Measurements from ENCODE around the gene CEMP1. TPM values are rescaled to one million over a fixed set of nuclear protein-coding genes. Genes with fewer than 3 reads are reported as not detected.

Gene CEMP1
- total RNA-seq, 1 experiment from 2014 or later = not detected

- H3K27ac ChIP-seq (ENCODE audit: insufficient read length, low read depth, low read length) = no peak overlapping the region
- H2BK20ac ChIP-seq (ENCODE audit: low read depth, low read length, poor library complexity, severe bottlenecking) = no peak overlapping the region
- peak overlapping the region; percentile 88 for H3K18ac ChIP-seq (ENCODE audit: insufficient read length, low read depth, low read length)
- no peak overlapping the region for H2AK5ac ChIP-seq (ENCODE audit: insufficient read length, low read length)
- Mint-ChIP-seq H3K9me3 (peaks cover 0 to 2% of the 10 kb centered on the region in 2 experiments; a peak in 1 of 5 replicates), H3K36me3 (ENCODE audit: insufficient read depth in 1 of 3, low read depth in 3 of 3) (peaks cover 0 to 11% (median 2%) of the 10 kb centered on the region in 3 experiments; a peak in 3 of 7 replicates), H3K4me1 (peaks cover 4 to 14% of the 10 kb centered on the region in 2 experiments), H3K4me3 (peak overlapping the region; percentile 79 to 98), H3K27ac (peak overlapping the region; percentile 70 to 90 (median 77); a peak in 5 of 7 replicates), H3K27me3 (ENCODE audit: low read depth) (peaks cover 4% of the 10 kb centered on the region; the same call in 1 of the 2 replicates)
- peaks cover 10% of the 10 kb centered on the region for H3K23me2 ChIP-seq (ENCODE audit: insufficient read length, low read depth, low read length, poor library complexity, severe bottlenecking)
- H3K4me1 ChIP-seq (ENCODE audit: insufficient read depth, low read length) = no peaks in the 10 kb centered on the region; the same call in 1 of the 2 replicates
- peak overlapping the region; percentile 33 for H3K9ac ChIP-seq (ENCODE audit: extremely low read depth, insufficient read length, low read length)
- TF ChIP-seq CTCF (conservative IDR thresholded peaks at IDR 0.05) = no peak
- no peak overlapping the region for H2BK120ac ChIP-seq (ENCODE audit: low read depth, low read length, poor library complexity, severe bottlenecking)
- no peak overlapping the region for H3T11ph ChIP-seq (ENCODE audit: low read length)
- no peak overlapping the region for H2BK12ac ChIP-seq (ENCODE audit: insufficient read length, low read depth, low read length)
- peak overlapping the region; percentile 47; the same call in 1 of the 2 replicates for H3K14ac ChIP-seq (ENCODE audit: insufficient read depth, low read length)
- peak; percentile 88 for DNase-seq
- H2AFZ ChIP-seq (ENCODE audit: low read length) = no peak overlapping the region
- H3K27me3 ChIP-seq (ENCODE audit: insufficient read depth, low read length) = no peaks in the 10 kb centered on the region
- H3K23ac ChIP-seq (ENCODE audit: insufficient read length, low read depth, low read length) = no peak overlapping the region
- H2BK15ac ChIP-seq (ENCODE audit: low read depth, low read length) = no peak overlapping the region
- no peak overlapping the region for H2BK5ac ChIP-seq (ENCODE audit: insufficient read length, low read length)
- no peak overlapping the region for H3K56ac ChIP-seq (ENCODE audit: insufficient read length, low read depth, low read length)
- no peaks in the 10 kb centered on the region for H4K20me1 ChIP-seq (ENCODE audit: control insufficient read depth, insufficient read depth, insufficient read length)
- no peak overlapping the region for H4K8ac ChIP-seq (replicated peaks; ENCODE audit: insufficient read length, low read depth, low read length)
- no peaks in the 10 kb centered on the region for H3K79me1 ChIP-seq (ENCODE audit: insufficient read depth, low read depth, low read length, poor library complexity, severe bottlenecking)
- H4K91ac ChIP-seq (ENCODE audit: insufficient read length, low read depth, low read length) = no peak overlapping the region
- no peak overlapping the region for H3K4ac ChIP-seq (ENCODE audit: low read depth, low read length)
- H3K9me3 ChIP-seq (ENCODE audit: control insufficient read depth, low read depth, low read length) = no peaks in the 10 kb centered on the region
- H3K79me2 ChIP-seq (ENCODE audit: insufficient read depth, low read length) = no peaks in the 10 kb centered on the region
- WGBS (ENCODE audit: extremely low coverage, insufficient read length, low lambda C conversion rate) = no CpG with 5 or more reads among the region's 37 CpGs
- H4K5ac ChIP-seq (ENCODE audit: insufficient read length, low read depth, low read length) = no peak overlapping the region
- H3K4me2 ChIP-seq (ENCODE audit: insufficient read depth, insufficient read length, low read length) = peak overlapping the region; percentile 78
Observed at GRCh38 chr16:2532494-2533141, 1.4 kb upstream of the CEMP1 start.
